HG03045 (cell line): Measurements from ENCODE around the gene NBAS.
"Not testable (repeated sequence)": the region's sequence is repeated elsewhere in the genome, so short reads cannot be mapped to it uniquely, and the experiment has no call there.

Experiments
- ATAC-seq: cut with Tn5 transposase; IDR thresholded peaks from one replicate; pipeline ENCODE4 v1.9.1; 2021; ENCODE audit warnings: mild to moderate bottlenecking, moderate library complexity; ENCODE audit not compliant: unreplicated experiment

The NBAS gene

DNA sequence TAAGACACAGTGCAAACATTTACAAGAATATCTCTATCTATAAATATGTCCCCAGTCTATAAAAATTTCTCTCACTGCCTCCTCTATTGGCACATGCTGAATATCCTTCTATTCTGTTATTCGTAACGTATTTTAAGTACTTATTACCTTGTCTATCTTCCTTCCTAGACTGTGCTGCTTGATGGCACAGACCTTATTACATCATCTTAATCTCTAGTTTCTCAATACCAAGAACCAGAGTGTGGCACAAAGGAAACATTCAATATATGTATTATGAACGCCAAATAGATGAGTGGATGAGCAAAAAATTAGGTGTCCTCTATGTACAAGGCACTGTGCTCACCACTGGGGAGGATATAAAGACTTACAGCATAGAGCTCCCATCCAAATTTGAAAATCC lies 282.8 kb downstream of the NBAS start:
- no peak for ATAC-seq

DNA sequence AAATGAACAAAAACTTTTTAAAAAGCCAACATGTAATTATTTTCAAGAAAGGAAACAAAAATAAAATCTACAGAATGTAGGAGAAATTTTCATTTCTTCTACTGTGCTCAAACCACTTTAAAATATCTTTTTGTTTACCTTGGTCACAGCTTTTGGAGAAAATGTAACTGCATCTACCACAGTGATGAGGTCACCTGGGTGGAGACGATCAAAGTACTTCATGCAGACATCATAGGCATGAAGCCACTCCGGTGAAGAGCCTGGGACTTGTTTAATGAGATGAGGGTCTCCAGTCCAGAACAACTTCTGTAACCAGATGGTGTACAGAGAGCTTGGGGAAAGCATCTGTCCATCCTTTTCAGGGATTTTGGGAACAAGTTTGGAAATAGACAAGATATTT lies 285.8 kb downstream of the NBAS start:
- no peak for ATAC-seq

DNA sequence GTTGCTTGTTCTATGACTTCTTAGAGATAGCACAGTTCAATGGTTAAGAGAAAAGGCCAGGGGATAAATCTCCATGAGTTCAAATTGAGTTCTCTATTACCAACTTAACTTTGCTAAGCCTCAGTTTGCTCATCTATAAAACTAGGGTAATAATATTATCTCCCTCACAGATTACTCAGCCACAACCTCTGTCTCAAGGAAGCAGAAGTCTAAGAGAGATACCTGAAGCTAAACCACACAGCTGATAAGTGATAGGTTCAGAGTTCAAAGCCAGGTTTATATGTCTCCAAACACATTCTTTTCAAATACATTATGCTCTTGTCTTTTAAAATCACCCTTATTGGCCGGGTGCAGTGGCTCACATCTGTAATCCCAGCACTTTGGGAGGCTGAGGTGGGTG lies 287.7 kb downstream of the NBAS start:
- ATAC-seq = no peak

DNA sequence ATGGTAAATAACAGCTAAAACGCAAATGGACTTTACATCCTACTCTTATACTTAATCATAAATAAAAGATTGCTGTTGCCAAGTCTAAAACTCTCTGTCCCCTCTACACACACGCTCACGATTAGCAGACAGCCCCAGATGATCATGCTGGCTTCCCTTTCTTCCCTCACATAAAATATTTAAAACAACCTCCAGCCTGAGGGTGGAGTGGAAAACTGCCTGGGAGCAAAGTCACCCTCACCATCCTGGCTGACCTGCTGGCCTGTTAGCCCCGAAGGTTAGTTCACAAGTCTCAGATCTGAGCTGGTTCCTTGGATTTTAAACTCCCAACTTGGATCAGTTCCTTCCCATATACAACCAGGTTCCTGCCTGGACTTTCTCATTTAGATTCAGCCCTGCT lies 288.2 kb downstream of the NBAS start:
- no peak for ATAC-seq

DNA sequence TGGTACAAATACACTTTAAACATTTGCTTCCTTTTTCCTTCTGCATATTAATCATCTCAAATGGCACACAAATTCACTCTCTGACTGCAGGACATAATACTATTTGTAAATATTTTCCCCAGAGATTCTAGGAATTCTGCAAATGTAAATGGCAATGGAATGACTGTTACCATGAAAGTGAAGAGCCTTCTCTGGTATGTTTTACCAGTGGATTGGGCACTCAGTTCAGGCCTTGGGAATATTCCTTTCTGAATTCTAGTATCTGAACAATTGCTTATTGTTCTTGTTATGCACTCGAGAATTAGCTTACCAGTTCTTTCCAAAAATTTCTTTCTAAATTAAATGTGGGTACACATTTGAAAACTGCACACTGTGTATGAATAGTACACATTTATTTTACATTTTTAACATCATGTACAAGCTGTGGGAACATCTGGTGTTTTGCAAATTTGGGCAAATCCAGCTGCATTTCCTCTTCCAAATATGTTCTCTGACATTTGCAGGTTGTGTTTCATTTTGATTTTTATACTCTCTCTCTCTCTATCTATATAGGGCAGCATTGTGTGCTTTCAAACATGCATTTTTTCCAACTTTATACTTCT lies 289.1 kb downstream of the NBAS start:
- ATAC-seq = no peak

DNA sequence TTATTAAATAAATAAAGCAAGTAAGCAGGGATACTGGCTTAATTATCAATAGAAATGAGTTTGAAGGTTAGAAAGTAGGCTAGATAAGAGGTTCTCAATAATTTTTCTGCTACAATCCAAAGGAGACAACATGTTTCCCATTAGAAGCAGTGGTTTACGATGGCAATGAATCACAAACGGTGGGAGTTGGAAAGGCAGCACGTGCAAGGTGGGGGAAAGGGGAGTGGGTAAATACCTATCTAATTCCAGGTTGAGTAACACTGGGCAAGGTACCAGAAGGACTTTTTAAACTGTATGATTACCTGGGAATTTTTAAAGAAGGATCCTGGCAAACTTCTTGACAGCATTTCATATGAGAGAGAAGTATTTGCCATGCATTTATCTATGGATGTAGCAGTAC lies 289.9 kb downstream of the NBAS start:
- no peak for ATAC-seq

DNA sequence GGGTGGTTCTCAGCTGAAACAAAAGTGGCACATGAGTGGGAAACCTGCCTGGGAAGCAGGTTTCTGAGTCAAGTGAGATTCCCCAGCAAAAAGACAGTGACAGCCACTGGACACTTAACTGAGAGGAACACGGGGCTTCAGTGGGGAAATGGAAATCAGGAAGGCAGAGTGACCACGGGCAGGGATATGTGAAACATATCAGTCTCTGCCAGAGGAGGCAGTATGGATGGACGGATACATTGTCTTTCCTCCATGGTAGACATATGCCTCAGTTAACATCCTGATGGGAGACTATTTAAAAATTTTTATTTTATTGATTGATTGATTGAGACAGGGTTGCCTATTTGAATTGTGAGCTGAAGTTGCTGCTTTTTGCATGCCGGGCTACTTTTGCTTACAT lies 292.1 kb downstream of the NBAS start:
- ATAC-seq = no peak

DNA sequence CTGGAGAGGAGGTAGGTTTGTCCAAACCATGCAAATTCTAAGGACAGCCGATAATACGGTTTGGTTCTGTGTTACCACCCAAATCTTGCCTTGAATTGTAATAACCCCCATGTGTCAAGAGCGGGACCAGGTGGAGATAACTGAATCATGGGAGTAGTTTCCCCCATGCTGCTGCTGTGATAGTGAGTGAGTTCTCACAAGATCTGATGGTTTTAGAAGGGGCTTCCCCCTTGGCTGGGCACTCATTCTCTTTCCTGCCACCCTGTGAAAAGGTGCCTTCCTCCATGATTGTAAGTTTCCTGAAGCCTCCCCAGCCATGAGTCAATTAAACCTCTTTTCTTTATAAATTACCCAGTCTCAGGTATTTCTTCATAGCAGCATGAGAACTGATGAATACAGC lies 295.2 kb downstream of the NBAS start:
- ATAC-seq = no peak

DNA sequence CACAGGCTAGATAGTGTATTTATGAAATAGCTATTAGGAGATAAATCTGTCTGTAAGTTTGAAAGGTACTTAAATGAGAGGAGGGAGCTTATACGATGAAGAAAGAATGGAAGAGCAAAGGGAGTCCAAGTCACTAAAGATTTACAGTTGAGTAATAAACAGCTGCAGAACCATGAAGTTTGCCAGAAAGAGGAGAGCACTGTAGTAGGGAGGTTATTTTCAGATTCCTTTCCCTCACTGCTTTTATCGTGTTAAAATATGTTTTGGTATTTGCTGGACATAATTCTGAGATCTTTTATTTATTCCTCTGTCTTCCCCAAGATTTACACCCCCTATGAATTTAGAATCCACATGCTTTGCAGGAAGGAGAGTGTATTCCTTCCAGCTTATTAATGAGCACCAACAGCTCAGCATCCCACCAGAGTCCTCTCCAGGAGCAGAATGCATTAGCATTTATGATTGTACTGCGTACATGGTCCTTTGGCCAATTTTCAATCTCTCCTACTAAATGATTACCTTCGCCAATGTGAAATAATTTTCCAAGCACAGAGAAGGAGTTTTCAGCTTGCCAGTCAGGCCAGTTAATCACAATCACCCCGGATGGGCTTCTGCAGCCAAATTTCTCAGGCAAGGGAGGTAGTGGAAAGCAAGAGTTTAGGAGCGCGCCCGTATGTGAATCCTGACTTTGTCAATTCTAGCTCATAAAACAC lies 297.0 kb downstream of the NBAS start:
- ATAC-seq = no peak

DNA sequence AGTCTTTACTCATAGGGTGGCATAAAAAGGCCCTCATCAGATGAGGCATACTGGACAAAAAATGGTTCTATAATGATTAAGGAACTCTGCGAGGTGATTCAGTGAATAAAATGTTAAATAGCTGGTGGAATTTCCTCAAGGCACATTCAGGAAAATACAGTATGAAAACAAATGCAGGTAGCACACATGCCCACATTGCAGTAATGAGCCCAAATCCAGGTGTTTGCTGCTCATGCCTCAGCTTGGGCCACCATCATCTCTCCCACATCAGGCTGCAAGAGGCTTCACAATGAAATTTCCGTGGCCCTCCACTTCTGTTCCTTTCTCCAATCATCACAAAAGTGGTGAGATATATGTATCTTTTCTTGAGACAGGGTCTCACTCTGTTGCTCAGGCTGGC lies 298.3 kb downstream of the NBAS start:
- ATAC-seq = no peak

DNA sequence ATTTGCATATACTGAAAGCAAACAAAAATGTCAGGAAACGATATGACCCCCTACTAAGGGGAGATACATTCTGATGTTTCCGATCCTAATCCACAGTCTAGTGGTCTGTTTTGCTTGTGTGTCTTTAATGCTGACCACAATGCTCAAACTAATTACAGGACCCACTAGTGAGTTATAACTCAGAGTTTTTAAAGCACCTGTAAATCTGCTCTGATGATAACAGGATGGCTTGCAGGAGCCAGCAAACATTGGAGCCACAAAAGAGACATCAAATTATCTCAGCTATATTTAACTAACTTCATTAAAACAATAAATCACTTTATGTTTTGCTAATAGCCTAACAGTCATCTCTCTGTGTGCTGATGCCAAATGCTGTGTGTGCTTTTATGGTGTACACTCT lies 300.3 kb downstream of the NBAS start:
- no peak for ATAC-seq

DNA sequence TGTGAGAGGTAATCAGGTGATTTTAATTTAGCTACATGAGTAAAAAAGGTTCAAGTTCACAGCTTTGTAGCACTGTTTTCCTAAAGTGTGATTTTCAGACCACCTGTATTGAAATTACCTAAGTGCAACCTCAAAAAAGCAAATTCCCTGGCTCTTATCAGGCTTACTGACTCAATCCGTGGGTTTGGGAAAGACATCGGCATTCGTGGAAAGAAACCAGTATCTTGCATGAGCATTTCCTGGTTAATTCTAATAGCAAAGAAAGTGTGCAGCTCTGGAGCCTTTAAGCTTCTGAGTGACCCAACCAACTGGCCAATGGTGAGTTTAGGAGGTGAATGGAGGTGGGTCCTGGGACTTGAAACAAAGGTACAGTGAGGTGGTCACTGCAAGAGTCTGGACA lies 300.9 kb downstream of the NBAS start:
- no peak for ATAC-seq

DNA sequence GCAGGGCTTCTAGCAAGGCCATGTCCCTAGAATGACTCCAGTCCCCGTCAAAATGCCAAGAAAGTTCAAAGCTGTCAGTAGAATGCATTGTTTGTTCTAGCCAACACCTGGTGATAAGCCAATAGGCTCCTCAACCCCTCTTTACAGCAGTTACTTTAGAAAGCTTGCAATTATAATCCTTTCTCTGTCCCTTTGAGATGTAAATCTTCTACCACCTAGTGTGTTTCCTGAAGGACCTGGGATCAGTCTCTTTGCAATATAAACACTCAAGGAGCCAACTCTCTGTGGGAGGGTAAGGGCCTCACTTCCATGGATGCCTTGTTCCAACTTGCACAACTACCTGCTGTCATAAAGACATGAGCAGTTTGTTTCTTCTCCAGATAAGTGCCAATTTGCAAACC lies 301.8 kb downstream of the NBAS start:
- no peak for ATAC-seq

DNA sequence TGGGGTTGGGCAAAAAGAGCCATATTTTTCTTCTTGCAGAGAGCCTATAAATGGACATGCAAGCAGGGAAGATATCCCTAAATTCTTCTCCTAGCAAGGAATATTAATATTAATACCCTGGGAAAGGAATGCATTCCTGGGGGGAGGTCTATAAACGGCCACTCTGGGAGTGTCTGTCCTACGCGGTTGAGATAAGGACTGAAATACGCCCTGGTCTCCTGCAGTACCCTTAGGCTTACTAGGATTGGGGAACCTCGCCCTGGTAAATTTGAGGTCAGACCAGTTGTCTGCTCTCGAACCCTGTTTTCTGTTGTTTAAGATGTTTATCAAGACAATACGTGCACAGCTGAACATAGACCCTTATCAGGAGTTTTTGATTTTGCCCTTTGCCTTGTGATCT lies 302.7 kb downstream of the NBAS start:
- ATAC-seq = not testable (repeated sequence)

DNA sequence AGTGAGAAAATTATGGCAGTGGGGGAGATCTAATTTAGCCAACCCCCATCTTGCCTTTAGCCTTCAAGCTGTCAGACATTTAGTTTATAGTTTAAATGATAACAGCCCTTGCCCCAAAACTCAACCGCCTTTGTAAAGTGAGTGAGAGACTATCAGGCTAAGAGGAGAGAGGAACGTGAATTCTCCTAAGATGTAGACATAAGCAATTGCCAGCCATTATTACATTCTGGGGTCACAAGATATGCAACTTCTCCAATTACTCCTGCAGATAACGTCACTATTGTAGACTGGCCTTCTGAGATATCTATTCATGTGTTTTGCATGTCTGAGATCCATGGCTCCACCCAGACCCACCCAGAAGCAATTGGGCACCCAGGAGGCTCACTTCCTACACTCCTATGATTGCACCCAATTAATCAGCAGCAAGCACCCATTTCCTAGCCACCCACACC lies 307.3 kb downstream of the NBAS start:
- ATAC-seq = no peak

DNA sequence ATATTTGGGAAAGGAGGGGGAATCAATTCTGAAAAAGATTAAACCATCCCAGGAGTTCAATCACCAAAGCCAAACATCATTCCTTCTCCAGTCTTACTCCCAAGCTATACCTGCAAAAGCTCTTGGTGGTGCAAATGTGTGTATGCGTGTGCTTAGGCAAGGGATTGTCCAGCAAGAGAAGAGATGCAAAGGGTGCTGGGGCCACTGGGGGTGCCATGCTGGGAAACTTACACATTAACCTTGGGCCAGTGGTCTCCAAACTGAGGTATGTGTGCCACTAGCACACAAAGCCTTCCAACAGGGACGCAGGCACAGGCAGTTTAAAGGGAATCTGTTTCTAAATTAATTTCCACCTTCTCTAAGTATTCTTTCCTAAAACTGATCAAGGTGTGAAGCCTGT lies 307.9 kb downstream of the NBAS start:
- no peak for ATAC-seq

DNA sequence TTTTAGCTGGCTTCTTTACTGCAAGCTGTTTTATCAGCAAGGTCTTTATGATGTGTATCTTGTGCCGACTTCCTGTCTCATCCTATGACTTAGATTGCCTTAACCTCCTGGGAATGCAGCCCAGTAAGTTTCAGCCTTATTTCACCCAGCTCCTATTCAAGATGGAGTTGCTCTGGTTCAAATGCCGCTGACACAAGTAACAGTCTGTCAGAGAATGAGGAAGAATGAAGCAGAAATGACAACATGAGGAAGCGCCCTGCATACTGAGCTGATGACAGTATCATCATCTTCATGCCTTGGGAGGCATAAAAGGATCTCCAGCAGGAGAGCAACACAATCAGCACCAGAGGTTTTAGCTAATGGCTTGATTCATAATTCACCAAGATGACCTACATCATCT lies 309.4 kb downstream of the NBAS start:
- no peak for ATAC-seq

DNA sequence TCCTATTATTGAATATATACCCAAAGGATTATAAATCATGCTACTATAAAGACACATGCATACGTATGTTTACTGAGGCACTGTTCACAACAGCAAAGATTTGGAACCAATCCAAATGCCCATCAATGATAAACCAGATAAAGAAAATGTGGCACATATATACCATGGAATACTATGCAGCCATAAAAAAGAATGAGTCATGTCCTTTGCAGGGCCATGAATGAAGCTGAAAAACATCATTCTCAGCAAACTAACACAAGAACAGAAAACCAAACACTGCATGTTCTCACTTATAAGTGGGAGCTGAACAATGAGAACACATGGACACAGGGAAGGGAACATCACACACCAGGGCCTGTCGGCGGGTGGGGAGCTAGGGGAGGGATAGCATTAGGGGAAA lies 310.2 kb downstream of the NBAS start:
- not testable (repeated sequence) for ATAC-seq

DNA sequence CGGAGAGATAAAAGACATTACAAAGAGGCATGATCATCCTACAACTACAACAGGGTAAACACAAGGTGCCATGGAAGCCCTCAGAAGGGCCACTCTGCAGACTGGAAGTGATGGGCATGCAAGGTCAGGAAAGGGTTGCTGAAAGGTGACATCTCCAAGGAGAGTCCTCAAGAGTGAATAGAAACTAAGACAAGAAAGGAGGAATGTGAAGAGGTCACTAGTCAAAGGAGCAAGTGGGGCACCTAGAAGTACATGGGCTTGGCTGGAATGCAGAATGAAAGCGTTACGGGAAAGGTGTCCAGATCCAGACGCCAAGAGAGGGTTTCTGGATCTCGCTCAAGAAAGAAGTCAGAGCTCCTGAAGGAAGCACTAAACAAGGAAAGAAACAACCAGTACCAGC lies 314.3 kb downstream of the NBAS start:
- ATAC-seq = no peak

DNA sequence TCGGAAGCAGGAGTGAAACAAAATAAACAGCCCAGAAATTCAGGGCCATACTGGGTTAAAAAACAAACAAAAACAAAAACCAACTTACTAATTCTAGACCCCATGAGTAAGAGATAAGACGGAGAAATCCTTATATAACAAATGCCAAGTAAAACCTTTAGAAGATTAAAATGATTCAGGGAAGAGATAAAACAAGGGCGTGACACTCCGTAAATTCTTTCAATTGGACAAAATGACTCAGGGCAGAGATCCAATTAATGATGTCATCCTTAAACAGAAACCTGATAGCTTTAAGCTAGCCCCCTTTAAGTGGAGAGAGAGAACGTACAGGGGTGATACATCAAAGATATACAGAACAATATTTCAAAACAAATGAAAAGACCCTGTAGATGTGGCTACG lies 317.4 kb downstream of the NBAS start:
- no peak for ATAC-seq

DNA sequence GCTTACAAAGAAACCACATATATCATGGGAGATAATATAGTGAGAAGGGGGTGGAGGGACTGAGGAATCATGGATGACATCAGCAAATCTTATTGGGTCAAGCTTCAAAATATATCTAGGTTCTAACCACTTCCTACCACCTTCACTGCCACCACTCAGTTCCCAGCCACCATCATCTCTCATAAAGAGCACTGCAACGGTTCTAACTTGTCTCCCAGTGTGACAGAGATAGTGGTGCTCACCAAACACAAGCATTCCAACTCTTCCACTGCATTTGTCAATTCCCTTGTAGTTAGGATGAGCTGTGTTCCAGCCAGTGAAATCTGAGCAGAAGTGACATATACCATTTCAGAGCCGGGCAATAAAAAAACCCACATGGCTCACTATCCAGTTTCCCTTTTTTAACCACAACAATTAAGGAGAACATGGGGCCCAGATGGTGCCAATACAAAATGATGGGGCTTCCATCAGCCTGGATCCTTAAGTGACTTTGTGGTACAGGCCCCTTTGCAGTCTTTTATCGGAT lies 318.1 kb downstream of the NBAS start:
- no peak for ATAC-seq

DNA sequence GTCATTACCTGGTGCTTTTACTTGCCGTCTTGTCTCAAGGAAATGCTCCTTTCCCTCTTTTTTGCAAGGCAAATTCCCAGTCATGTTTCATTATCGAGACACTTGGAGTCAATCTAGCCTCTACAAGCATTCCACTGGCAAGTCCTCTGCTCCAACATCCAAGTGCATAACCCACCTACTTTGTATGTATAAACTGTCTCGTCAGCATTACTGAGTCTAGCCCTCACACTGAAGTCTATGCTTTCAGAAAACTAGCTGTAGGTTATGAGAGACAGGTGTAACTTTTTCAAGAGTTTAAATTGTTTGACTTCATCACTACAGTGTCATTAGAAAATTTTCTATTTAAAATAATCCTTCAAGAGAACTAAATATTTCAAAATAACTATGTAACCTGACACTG lies 319.2 kb downstream of the NBAS start:
- no peak for ATAC-seq

DNA sequence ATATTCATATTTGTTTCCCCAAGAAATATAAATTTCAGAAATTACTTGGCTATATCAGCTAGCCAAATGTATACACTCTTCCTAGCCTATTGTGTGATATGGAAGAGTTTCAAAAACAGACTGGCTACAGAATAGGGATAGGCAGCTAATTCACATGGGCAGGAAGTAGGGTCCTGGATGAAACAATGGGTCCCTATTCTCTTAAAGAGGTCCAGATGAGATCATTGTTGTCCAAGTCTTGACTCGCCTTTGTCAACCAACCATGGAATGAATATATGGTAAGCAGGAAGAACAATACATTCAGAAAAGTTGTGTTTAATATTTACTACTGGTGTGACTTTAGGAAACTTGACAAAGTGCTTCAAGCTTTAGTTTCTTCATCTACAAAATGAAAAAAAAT lies 319.9 kb downstream of the NBAS start:
- no peak for ATAC-seq
